ENCODE measurements around the gene C11orf87.

Gene C11orf87

GRCh38 chr11:109443052-109443451 lies 21.1 kb downstream of the C11orf87 start:
- DNase-seq, result no peak

- DNase-seq, result no peak
Observed at GRCh38 chr11:109454857-109455256, 32.9 kb downstream of the C11orf87 start.
